ENCODE data around the gene CSNK1G3.
"Not testable (repeated sequence)": the region's sequence is repeated elsewhere in the genome, so short reads cannot be mapped to it uniquely, and the experiment has no call there.

Gene CSNK1G3

DNA sequence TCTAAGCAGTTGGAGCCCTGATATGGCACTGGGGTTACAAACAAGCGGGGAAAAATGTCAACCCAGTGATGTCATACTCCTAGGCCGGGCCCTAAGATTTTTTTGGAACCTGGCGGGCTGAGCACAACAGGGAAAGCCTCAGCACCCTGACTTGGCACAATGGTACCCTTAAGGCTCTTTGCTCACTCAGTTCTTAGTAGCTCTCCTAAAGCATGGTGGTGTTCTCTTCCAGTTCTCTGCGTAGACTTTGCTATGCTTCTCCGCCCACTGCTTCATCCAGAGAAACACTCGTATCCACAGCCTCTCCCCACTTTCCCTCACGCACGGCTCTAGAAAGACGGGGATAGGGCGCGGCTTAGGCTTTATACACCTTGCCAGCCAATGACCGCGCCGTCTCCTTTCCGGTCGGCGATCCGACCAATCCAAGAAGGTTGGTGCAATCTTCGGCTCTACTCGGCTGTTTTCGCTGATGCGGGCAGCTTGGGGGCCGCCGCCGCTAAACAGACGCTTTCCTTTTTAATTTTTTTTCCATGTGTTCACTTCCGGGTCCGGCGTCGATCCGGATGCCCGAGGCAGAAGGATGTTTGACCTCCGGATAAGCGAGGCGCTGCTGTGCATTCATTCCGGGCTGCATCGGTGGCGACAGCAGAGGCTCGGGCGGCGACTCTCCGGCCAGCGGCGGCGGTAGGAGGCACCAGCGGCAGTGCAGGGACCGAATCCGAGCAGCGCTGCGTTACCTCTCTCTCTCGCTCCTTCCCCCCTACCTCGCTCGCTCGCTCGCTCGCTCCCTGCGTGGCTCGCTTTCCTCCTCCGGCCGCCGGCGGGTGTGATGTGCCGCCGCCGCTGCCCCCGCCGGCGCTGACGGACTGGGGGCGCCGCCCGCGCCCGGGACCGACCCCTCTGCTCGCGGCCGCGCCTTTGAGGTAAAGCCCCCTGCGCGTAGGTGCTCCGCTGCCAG, at the start of gene CSNK1G3:
Gene CSNK1G3, plus strand, starts transcription at position 530 of the 958 bp plus-strand sequence. CDS start 33,487 bp downstream, outside the sequence.
- peak; percentile 51 to 98 (median 92) for DNase-seq

DNA sequence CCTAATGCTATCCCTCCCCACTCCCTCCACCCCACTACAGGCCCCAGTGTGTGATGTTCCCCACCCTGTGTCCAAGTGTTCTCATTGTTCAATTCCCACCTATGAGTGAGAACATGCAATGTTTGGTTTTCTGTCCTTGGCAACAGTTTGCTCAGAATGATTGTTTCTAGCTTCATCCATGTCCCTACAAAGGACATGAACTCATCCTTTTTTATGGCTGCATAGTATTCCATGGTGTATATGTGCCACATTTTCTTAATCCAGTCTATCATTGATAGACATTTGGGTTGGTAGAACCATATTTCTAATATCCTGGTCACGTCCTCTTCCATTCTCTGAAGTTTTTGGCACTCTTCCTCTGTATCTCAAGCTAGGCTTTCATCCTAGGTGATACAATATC, 45.1 kb upstream of the CSNK1G3 start:
- not testable (repeated sequence) for DNase-seq

DNA sequence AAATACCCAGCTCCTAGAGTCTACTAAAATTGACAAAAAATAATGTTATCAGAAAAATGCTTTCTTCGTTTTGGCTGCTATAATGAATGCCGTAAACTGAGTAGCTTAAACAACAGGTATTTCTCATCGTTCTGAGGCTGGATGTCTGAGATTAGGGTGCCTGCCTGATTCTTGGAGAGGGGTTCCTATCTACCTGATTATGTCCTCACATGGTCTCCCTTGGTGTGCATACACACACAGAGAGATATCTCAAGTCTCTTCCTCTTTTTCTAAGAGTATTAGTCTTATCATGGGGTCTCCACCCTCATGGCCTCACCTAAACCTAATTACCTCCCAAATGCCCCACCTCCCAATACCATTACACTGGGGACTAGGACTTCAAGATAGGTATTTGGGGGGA, 40.6 kb upstream of the CSNK1G3 start:
- no peak for DNase-seq

DNA sequence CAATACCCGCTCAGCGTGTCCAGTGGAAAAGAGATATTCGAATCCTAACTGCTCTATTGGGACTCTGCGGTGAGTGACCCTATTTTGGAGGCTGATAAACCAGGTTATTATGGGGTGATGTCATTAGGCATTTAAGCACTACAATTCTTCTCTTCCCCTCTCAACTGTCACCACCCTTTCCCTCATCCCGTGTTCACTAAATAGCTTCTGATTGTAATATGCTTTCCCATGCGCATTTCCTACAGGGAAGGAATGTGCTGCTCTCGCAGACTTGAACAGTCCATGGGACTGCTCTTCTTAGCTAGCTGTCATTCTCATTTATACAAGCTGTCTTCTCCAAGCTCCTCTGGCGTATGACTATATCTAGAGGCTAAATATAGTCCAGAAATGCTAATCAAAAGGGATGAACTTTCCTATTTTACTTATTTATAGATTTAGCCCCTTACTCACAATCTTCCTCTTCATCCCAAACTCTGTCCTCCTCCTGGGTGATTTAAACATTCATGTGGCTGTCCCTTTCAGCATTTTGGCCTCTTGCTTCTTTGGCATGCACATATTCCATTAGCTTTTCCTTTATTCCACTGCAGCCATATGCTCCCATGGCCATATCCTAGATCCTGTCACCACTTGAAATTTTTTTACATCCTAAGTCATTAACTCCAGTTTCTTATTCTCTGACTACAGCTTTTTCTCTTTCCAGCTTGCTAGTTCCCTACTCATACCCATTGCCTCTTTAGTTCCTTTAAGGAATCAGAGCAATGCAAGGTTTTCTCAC, 39.6 kb upstream of the CSNK1G3 start:
- DNase-seq, result no peak

DNA sequence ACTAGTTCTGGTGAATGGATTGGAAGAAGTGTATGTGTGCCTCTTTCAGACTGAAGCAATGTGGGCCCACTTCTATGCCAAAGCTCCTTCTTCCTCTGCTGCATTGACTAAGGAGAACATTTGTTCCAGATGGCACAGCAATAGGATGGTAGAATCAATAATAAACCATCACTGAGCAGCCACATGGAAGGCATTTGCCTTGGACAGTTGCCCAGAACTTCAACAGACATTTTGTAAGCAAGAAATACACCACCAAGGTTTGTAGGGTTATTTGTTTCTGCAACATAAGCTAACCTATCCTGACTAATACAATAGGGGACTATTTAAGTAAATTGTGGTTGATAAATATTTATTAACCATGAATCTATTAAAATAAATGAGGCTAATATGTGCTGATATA, 37.7 kb upstream of the CSNK1G3 start:
- peak in 4 of 56 donors; percentile 1 to 17 (median 2) for DNase-seq

DNA sequence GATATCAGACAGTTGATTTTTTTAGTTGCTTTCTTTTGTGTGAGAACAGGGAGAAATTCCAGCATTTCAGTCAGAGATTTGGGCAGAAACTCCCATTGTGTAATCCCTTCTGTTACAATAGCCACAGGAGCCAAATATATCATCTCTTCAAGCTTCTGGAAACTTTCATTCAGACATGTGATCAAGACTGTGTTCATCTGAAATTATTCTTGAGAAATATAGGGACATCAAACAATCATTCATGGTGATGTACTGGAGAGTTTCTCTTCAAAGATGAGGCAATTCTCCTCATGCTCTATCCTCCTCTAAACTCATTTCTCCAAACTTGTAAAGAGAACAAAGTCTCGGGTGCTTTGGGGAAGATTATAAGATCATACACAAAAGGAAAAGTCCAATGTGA, 35.2 kb upstream of the CSNK1G3 start:
- DNase-seq, result no peak

DNA sequence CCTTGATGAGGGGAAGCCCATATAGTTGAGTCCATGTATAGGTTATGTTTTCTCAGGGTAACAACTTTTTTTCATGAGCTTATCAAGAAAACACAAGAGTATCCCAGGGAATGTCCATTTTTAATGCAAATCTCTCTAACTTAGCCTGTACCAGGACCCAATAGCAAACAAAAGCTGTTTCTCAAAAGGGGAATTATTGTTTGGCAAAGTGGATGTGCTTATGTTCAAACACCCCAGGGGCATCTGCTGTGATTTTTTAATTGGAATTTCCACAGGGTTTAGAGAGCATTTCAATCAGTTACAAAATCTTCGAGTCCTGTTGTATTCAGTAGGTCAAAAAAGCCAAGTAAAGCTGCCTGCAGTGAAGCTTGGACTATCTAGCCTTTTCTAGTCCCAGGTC, 33.4 kb upstream of the CSNK1G3 start:
- DNase-seq, result no peak

DNA sequence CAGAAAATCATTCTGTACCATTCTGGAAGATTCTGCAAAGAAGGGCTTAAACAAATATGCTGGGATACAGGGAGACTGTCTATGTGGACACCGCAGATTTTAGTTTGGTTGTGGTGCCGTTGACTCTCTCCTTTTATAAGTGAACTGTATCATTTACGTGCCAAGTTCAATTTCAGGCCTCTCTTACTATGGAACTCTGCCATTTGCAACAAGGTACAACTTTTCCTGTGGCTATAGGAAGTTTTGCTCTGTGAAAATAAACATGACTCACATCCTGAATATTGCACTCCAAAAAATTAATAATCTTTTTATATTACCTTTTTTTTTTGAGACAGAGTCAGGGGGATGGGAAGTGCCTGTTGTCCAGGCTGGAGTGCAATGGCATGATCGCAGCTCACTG, 29.7 kb upstream of the CSNK1G3 start:
- DNase-seq, result no peak

DNA sequence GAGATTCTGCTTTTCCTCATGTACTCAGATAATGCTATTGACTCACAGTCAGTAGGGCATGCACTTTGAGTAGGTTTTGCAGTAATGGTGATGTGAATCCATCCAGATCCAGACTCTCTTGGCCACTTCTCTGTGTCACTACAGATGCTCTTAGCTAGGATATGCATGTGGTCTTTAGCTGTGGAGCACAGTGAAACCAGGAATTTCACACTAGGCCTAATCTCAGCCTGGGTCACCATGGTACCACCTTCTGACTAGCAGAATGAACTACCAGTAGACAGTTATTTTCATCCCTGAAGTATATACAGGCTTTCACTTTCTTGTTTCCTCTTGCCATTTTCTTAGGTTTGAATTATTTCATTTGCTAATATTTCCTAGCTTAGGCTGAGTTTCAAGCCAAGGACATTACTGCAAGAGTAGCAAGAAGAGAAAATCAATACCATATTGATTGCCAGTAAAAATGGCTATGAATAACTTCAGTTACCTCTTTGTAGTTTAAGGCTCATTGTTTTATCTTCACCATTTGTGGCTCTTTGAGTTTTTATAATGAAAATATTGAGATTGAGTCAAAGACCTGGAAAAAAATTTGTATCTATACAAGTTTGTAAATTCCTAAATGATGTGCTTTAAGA, 28.4 kb upstream of the CSNK1G3 start:
- no peak for DNase-seq

DNA sequence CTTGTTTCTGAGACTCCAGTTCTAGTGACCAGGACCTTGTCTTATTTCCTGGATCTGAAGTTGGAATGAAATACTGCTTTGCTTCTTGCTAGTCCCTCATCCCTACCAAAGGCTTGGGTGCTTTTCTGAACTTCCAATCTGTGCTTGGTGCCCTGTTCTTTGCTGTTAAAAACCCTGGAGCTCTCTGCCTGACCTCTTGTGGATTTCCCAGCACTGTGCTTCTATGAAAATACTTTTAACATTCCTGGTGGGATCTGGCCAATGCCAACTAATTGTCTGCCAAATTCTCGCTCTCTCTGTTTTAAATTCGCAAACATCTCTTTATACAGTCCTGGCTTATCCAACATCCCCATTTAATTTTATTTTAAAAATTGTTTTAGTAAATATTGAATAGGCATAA, 26.7 kb upstream of the CSNK1G3 start:
- no peak for DNase-seq

DNA sequence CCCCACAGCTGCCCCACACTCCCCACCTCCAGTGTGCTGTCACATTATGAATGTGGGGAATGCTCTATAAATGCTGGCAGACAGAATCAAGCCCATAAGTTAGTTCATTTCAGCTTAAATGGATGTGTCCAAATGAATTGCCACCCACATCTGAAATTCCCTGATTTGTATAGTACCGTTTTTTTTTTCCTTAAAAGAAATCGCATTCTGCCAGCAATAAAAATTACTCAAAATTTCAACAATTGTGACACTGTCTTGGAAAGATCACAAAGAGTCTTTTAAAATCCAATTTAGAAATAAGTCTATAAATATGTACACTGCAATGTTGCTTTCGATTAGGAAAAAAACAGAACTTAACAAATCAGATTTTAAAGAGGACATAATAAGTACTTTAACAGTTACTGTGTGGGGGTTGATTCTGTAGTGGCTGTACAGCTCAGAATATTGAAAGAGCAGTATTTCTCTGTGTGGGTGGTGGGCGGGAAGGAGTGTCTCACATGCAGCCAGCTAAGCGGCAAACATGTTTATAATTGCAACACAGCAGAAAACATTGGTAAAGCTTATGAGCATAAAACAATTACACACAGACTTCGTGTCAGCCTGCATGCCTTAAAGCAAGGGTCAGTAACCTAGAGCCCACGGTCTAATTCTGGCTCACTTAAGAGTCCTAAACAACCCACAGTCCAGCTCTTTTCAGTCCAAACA, 24.9 kb upstream of the CSNK1G3 start:
- peak in 7 of 56 donors; percentile 0 to 36 (median 11) for DNase-seq

DNA sequence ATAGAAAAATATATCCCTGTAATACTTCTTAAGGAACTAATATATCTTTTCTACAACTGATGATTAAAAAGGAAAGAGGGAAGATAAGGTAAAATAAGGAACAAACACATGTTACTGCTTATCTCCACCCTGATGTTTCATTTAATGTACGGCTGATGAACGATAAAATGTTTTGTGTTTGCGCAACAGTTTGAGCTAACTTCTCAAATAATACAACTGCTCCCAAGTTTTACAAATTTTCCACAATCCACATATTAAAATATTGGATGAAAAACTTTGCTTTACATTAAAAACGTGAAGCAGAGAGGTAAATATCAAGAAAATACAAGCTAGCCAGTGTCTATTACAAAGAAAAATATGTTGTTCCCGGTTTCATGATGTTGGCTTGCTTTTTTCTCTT, 21.0 kb upstream of the CSNK1G3 start:
- no peak for DNase-seq

DNA sequence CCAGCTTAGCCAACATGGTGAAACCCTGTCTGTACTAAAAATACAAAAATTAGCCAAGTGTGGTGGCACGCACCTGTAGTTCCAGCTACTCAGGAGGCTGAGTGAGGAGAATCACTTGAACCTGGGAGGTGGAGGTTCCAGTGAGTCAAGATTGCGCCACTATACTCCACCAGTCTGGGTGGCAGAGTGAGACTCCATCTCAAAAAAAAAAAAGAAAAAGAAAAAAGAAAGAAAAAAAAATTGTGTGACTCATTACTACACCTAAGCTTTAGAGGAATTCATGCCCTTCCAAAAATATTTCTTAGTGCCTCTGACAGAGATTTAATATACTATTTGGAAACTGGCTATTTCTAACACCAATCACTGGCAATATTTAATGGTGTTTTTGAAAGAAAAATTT, 16.8 kb upstream of the CSNK1G3 start:
- DNase-seq, result not testable (repeated sequence)

DNA sequence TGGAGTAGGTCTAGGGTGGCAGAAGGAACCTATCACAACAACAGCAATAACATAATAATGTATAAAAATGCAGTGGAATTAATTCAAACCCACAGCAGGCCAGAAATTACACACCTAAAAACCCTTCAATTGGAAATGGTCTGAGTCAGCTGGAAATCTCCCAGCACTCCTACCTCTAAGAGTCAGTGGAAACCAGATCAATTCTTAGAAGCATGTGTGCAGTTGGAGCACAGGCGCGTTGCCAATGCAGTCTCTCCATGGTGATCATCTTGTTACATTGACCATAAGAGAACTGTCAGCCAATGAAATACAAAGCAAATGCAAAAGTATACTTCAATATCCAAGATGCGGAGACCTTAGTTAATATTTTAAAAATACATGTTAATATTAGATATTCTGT, 15.1 kb upstream of the CSNK1G3 start:
- peak in 2 of 56 donors; percentile 5 to 9 for DNase-seq

DNA sequence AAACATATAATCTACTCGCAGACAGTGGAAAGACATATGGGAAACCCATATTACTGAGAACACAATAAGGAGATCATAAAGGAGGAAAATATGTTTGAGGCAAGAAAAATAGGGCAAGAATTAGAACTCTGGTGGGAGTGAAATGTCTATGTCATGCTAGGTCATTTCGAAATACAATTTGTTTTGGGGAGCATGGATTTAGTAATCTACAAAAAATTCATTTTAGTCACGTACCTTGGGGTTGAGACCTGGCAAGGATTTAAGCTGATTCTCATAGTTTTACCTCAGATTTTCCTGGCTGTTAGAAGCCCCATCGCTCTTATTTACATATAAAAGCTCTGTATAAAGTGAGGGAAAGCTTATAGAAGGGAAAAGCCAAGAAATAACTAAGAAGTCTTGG, 11.5 kb upstream of the CSNK1G3 start:
- no peak for DNase-seq

DNA sequence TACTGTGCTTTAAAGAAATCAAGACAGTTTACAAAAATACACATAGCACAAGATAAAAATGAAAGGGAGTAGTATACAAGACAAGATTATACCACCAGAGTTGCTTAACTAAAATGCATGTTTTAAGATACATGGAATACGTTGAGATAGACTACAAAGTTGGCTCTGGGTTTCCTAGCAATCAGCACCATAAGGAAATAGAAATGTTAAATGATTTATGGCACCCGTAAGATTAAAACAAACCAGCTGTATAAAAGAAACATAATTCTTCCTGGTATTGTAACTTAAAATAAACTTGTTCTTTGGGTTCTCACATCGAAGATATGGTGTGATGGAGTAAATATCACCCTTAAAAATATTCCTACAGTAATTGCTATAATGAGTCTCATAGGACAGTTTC, 9.9 kb upstream of the CSNK1G3 start:
- no peak for DNase-seq

DNA sequence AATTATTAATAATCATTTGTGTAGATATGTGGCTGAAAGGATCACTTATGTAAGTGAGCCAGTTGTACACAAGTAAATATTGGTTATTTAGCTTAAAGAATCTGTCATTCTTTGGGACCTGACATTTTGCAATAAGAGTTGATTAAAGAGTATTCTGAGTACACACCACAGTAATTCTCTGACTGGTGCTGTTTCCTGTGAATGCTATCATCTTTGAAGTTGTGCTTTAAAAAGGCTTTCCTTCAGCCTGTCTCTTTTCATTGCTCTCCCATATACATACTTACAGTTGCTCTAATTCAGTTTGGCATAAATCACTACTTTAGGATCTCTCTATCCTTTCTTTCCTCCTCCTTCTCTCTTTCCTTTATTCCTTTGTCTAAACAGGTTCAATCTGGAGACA, 8.7 kb upstream of the CSNK1G3 start:
- DNase-seq, result no peak

DNA sequence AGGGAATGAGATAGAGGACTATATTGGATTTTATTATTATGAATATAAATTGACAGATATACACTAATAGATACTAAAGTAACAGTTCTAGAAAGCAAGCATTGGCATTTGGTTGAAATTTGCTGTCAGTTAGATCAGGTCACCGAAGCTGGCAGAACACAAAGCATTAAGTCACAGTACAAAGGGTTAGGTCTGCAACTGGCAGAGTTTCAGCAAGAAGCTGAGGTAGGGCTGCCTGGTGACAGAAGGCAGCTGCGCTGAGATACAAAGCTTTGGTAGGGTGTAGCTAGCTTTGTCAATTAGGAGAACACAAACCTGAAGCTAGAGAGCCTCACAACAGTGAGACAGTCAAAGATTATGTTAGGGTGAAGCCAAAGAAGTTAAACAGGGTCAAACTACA, 6.3 kb upstream of the CSNK1G3 start:
- DNase-seq, result no peak

DNA sequence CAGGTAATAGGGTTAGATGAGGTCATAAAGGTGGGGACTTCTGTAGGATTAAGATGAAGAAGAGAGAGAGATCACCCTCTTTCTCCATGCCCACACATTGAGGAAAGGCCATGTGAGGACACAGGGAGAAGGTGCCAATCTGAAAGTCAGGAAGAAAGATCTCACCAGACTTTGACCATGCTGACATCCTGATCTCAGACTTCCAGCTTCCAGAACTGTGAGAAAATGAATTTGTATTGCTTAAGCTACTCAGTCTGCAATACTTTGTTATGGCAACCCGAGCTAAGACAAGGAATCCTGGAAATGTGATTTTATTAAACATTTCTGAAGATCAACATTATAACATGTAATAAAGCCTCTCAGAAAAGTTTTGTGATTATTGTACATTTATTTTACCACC, 3.5 kb upstream of the CSNK1G3 start:
- DNase-seq, result no peak

DNA sequence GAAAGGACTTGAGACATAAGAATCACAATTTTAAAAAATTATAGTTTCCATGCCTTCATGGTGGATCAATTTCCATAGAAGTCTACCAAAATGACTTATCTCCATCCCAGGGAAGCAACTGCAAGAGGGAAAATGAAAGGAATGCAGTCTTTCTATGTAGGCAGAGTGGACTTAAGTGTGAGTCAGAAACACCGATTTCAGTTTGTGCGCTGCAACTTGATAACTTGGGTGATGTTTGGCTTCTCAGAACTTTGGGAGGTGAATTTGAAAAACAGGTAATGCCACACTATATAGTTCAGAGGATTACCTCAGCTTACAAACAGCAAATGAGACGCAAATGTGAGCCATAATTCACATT, 708 bp upstream of the CSNK1G3 start:
- no peak for DNase-seq
